GM12865 (cell line): ENCODE data around the gene C19orf47.

ENCODE experiments used
- DNase-seq: peaks from one replicate; pipeline ENCODE4 v3.0.0; 2010; ENCODE audit warnings: low read depth
- H3K4me3 ChIP-seq: 2 replicates; pipeline ENCODE4 v1.5.1; 2011; ENCODE audit warnings: mild to moderate bottlenecking, low read depth, low read length, control low read depth
- TF ChIP-seq, protein P1 (sequence below): IDR thresholded peaks from 2 replicates; pipeline ENCODE4 v1.5.1; 2011; ENCODE audit warnings: low read length, control low read depth, low read depth, inconsistent platforms; ENCODE audit not compliant: insufficient read depth; ENCODE audit errors: missing control alignments

The C19orf47 gene

DNA sequence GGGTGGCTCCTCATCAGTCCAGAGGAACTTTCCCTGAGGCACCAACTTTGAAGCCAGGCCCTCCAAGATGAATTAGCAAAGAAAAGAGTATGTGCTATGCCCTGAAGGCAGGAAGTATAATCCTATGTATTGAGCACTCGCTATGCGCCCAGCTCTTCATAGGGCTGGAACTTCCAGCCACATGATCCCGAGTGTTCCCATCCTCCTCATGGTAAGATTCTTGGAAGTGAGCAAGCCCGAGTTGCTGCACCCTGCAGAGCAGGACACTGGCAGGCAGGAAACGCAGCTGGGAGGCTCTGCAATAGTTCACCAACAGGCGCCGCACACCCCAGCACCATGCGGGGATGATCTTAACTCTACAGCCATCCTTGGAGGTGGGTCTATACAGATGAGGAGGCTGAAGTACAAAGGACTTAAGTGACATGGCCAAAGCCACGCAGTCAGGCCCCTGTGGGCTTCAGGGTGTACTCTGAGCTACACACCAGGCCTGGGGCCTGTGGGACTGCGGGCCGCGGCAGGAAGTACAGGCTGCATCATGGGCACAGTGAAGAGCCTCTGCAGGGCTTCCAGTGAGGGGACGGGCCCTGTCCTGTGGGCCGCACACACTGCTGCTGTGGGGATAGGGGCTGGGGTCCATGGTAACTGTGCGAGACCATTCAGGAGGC is 25.1 kb downstream of the C19orf47 start:
- DNase-seq, result no peak
- TF ChIP-seq, protein P1, sequence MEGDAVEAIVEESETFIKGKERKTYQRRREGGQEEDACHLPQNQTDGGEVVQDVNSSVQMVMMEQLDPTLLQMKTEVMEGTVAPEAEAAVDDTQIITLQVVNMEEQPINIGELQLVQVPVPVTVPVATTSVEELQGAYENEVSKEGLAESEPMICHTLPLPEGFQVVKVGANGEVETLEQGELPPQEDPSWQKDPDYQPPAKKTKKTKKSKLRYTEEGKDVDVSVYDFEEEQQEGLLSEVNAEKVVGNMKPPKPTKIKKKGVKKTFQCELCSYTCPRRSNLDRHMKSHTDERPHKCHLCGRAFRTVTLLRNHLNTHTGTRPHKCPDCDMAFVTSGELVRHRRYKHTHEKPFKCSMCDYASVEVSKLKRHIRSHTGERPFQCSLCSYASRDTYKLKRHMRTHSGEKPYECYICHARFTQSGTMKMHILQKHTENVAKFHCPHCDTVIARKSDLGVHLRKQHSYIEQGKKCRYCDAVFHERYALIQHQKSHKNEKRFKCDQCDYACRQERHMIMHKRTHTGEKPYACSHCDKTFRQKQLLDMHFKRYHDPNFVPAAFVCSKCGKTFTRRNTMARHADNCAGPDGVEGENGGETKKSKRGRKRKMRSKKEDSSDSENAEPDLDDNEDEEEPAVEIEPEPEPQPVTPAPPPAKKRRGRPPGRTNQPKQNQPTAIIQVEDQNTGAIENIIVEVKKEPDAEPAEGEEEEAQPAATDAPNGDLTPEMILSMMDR, result no peak
- H3K4me3 ChIP-seq, result no peak overlapping the region

DNA sequence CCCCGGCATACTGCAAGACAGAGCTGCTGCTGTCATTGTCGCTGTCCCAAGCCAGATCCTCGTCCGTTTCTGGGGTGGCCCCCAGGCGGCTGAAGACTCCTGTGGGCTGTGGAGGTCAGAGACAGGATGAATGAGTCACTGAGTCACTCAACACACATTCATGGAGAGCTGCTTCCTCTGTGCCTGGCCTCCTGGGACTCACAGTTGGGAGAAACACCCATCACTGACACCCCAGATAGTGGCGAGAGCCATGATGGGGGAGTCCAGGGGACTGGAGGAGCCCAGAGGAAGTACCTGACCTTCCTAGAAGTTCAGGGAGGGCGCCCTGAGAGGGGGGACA is 26.0 kb downstream of the C19orf47 start:
- TF ChIP-seq, protein P1, result no peak
- DNase-seq, result no peak
- H3K4me3 ChIP-seq, result no peak overlapping the region

DNA sequence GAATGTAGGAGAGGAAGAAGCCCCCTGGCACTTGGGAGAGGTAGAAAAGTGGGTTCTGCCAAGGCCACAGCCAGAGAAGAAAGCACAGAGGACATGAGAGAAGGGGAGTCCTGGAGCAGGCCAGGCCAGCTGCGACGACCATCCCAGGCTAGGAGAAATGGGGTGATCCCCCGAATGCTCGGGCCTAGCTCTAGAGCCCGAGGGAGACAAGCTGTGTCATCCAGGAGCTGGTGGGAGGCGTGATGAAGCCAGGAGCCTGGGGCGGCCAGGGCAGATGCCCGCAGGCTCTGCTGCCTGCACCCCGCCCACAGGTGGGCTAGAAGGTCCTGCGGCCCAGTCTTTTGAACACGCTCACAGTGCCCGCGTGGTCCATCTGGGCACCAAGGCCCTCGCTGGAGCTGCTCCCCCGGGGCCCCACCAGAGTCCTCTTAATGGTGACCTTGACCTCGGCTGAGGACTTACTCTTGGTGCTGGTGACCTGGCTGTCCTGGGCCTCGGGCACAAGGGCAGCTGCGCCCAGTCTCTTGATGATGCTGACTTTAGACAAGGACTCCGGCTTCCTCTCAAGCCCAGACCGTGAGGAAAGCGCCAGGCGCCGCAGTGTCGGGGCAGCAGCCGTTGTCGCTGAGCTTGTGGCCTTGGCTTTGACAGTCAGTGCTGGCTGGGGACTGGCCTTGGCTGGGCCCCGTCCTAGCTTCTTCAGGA is 26.5 kb downstream of the C19orf47 start:
- TF ChIP-seq, protein P1, result no peak
- DNase-seq, result no peak
- no peak overlapping the region for H3K4me3 ChIP-seq

DNA sequence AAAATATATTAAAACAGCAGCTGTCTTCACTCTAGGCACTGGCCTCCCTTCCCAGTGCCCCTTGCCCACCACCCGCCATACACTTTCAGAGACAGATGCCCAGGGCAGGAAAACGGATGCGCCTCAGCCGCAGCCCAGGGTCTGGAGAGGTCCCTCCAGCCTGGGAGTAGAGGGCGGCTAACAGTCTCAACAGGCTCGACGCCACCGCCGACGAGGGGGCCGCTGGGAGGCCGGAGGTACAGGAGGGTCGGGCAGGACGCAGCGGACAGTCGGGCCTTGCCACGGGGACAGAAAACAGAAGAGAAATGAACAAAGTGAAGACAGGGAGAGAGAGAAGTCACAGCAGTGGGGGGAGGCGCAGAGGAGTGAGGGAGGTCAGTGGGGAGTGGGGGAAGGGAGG is 27.1 kb downstream of the C19orf47 start:
- no peak overlapping the region for H3K4me3 ChIP-seq
- TF ChIP-seq, protein P1, result no peak

DNA sequence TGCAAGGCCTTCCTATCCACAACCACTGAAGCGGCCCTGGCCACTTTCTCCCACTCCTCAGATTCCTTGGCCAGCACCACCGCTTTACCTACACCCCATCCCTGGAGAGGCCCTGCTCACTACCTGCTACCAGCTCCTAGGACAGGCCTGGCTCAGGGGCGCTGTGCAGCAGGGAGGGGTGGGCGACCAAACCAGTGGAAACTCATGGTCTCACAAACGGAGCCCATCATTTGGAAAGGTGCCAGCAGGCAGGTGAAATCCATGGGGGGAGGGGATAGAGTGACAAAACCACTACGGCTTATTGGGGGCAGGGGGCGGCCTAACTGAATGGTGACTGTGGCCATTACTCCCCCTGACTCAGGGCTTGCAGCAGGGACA is 27.6 kb downstream of the C19orf47 start:
- TF ChIP-seq, protein P1, result no peak
- H3K4me3 ChIP-seq, result no peak overlapping the region
- no peak for DNase-seq

More for the DNA sequence above, 27.1 kb downstream of the C19orf47 start:
- DNase-seq, result no peak

DNA sequence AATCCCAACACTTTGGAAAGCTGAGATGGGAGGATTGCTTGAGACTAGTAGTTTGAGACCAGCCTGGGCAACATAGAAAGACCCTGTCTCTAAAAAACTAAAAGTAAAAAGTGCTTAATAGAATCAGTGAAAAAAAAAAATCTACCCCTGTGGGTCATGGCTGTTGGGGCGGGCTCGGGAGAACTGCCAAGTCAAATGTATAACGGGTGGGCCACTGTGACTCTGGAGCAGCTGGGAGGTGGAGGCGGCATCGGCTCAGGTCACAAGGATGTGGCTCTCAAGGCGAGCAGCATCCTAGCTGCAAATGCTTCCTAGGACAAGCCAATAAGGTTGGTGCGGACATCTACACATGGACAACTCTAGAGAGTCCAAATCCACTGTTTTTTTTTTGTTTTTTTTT is 30.9 kb downstream of the C19orf47 start:
- H3K4me3 ChIP-seq, result no peak overlapping the region
- DNase-seq, result no peak
- TF ChIP-seq, protein P1, result no peak
